ENCODE results near the gene ACTN2. TPM values are rescaled to one million over a fixed set of nuclear protein-coding genes. Genes with fewer than 3 reads are reported as not detected.

The ACTN2 gene
- total and polyA plus RNA-seq, 4 donors, result 0.81 to 6.6 (median 3.0) TPM

DNA sequence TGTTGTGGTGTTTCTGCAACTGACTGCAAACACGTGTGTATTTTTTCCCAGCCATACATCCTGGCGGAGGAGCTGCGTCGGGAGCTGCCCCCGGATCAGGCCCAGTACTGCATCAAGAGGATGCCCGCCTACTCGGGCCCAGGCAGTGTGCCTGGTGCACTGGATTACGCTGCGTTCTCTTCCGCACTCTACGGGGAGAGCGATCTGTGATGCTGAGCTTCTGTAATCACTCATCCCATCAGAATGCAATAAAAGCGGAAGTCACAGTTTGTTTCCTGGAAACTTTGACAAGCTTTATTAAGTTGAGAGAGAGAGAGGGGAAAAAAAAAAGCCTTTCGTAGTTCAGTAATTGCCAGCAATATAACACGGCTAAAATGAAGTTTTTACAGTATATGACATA is 76.1 kb downstream of the ACTN2 start:
- TF ChIP-seq, protein P1, sequence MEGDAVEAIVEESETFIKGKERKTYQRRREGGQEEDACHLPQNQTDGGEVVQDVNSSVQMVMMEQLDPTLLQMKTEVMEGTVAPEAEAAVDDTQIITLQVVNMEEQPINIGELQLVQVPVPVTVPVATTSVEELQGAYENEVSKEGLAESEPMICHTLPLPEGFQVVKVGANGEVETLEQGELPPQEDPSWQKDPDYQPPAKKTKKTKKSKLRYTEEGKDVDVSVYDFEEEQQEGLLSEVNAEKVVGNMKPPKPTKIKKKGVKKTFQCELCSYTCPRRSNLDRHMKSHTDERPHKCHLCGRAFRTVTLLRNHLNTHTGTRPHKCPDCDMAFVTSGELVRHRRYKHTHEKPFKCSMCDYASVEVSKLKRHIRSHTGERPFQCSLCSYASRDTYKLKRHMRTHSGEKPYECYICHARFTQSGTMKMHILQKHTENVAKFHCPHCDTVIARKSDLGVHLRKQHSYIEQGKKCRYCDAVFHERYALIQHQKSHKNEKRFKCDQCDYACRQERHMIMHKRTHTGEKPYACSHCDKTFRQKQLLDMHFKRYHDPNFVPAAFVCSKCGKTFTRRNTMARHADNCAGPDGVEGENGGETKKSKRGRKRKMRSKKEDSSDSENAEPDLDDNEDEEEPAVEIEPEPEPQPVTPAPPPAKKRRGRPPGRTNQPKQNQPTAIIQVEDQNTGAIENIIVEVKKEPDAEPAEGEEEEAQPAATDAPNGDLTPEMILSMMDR (IDR thresholded peaks at IDR 0.05; ENCODE audit: control extremely low read depth, extremely low read depth), result no peak
- H3K9me3 ChIP-seq (ENCODE audit: control insufficient read depth in 4 of 4, insufficient read depth in 3 of 4, low read length in 3 of 4), result no peaks in the 10 kb centered on the region
- DNase-seq, result no peak
- ATAC-seq (ENCODE audit: insufficient read depth, low FRiP score), result no peak
- H3K9ac ChIP-seq (ENCODE audit: insufficient read depth in 1 of 2, low read length in 2 of 2), result no peak overlapping the region
- H3K36me3 ChIP-seq (ENCODE audit: control insufficient read depth in 4 of 4, insufficient read depth in 4 of 4, low read length in 4 of 4), result peaks cover 0 to 26% (median 0%) of the 10 kb centered on the region in 4 donors
- WGBS, 2 donors, result 59 to 64% methylated on average over 15 of the region's 15 CpGs
- no peak overlapping the region for H3K27ac ChIP-seq (ENCODE audit: low read depth in 1 of 2, low read length in 1 of 2)
- H3K4me1 ChIP-seq (ENCODE audit: control insufficient read depth in 5 of 5, insufficient read depth in 5 of 5, low read length in 5 of 5), result peaks cover 0 to 1% (median 0%) of the 10 kb centered on the region in 5 donors
- no peak overlapping the region for H3K4me3 ChIP-seq
- no peaks in the 10 kb centered on the region for H3K27me3 ChIP-seq (ENCODE audit: control insufficient read depth in 3 of 3, insufficient read depth in 3 of 3, low read length in 2 of 3)

- 75 to 79% methylated on average over 6 of the region's 6 CpGs for WGBS, 2 donors
- no peak overlapping the region for H3K9ac ChIP-seq (ENCODE audit: insufficient read depth in 1 of 2, low read length in 2 of 2)
- no peak for DNase-seq
- H3K27ac ChIP-seq (ENCODE audit: low read depth in 1 of 2, low read length in 1 of 2), result no peak overlapping the region
- peaks cover 0 to 1% (median 0%) of the 10 kb centered on the region in 5 donors for H3K4me1 ChIP-seq (ENCODE audit: control insufficient read depth in 5 of 5, insufficient read depth in 5 of 5, low read length in 5 of 5)
- no peak overlapping the region for H3K4me3 ChIP-seq
- H3K27me3 ChIP-seq (ENCODE audit: control insufficient read depth in 3 of 3, insufficient read depth in 3 of 3, low read length in 2 of 3), result peaks cover 0 to 2% (median 0%) of the 10 kb centered on the region in 3 donors
- H3K9me3 ChIP-seq (ENCODE audit: control insufficient read depth in 4 of 4, insufficient read depth in 3 of 4, low read length in 3 of 4), result no peaks in the 10 kb centered on the region
- ATAC-seq (ENCODE audit: insufficient read depth, low FRiP score), result no peak
- TF ChIP-seq, protein P1 (IDR thresholded peaks at IDR 0.05; ENCODE audit: control extremely low read depth, extremely low read depth), result no peak
- peaks cover 0 to 17% (median 0%) of the 10 kb centered on the region in 4 donors for H3K36me3 ChIP-seq (ENCODE audit: control insufficient read depth in 4 of 4, insufficient read depth in 4 of 4, low read length in 4 of 4)
Measured at GRCh38 chr1:236765831-236766230, 79.5 kb downstream of the ACTN2 start.

- Histone ChIP-seq H3K36me3 (ENCODE audit: control insufficient read depth in 4 of 4, insufficient read depth in 4 of 4, low read length in 4 of 4) (peaks cover 0 to 10% (median 0%) of the 10 kb centered on the region in 4 donors), H3K27ac (ENCODE audit: low read depth in 1 of 2, low read length in 1 of 2) (no peak overlapping the region), H3K9me3 (ENCODE audit: control insufficient read depth in 4 of 4, insufficient read depth in 3 of 4, low read length in 3 of 4) (no peaks in the 10 kb centered on the region), H3K27me3 (ENCODE audit: control insufficient read depth in 3 of 3, insufficient read depth in 3 of 3, low read length in 2 of 3) (peaks cover 0 to 2% (median 0%) of the 10 kb centered on the region in 3 donors), H3K4me3 (no peak overlapping the region), H3K9ac (ENCODE audit: insufficient read depth in 1 of 2, low read length in 2 of 2) (no peak overlapping the region), H3K4me1 (ENCODE audit: control insufficient read depth in 5 of 5, insufficient read depth in 5 of 5, low read length in 5 of 5) (peaks cover 0 to 1% (median 0%) of the 10 kb centered on the region in 5 donors)
- ATAC-seq (ENCODE audit: insufficient read depth, low FRiP score) (no peak), DNase-seq (no peak)
- WGBS, 2 donors, result 66 to 78% methylated on average over 3 of the region's 3 CpGs
- TF ChIP-seq, protein P1 (IDR thresholded peaks at IDR 0.05; ENCODE audit: control extremely low read depth, extremely low read depth), result no peak
Measured at GRCh38 chr1:236766506-236766905, 80.2 kb downstream of the ACTN2 start.

- no peak for ATAC-seq (ENCODE audit: insufficient read depth, low FRiP score)
- DNase-seq, result no peak
- peaks cover 0 to 1% (median 0%) of the 10 kb centered on the region in 5 donors for H3K4me1 ChIP-seq (ENCODE audit: control insufficient read depth in 5 of 5, insufficient read depth in 5 of 5, low read length in 5 of 5)
- H3K27me3 ChIP-seq (ENCODE audit: control insufficient read depth in 3 of 3, insufficient read depth in 3 of 3, low read length in 2 of 3), result peaks cover 0 to 2% (median 0%) of the 10 kb centered on the region in 3 donors
- TF ChIP-seq, protein P1 (IDR thresholded peaks at IDR 0.05; ENCODE audit: control extremely low read depth, extremely low read depth), result no peak
- no peaks in the 10 kb centered on the region for H3K9me3 ChIP-seq (ENCODE audit: control insufficient read depth in 4 of 4, insufficient read depth in 3 of 4, low read length in 3 of 4)
- H3K27ac ChIP-seq (ENCODE audit: low read depth in 1 of 2, low read length in 1 of 2), result no peak overlapping the region
- 86 to 92% methylated on average over 6 of the region's 6 CpGs for WGBS, 2 donors
- peaks cover 0 to 7% (median 0%) of the 10 kb centered on the region in 4 donors for H3K36me3 ChIP-seq (ENCODE audit: control insufficient read depth in 4 of 4, insufficient read depth in 4 of 4, low read length in 4 of 4)
- no peak overlapping the region for H3K9ac ChIP-seq (ENCODE audit: insufficient read depth in 1 of 2, low read length in 2 of 2)
- no peak overlapping the region for H3K4me3 ChIP-seq
Measured at GRCh38 chr1:236767276-236767675, 81.0 kb downstream of the ACTN2 start.
